SK-N-MC (cell line): Measurements from ENCODE around the gene PPP2R2C.

ENCODE experiments used
- EZH2 ChIP-seq: fragments of 200-600 bp; sonication (generic); IDR thresholded peaks from one replicate; pipeline ENCODE4 v1.6.1; 2017; ENCODE audit warnings: antibody characterized with exemption
- FOXP2 ChIP-seq: optimal IDR thresholded peaks from 2 replicates; pipeline ENCODE3; 2011; ENCODE audit warnings: mild to moderate bottlenecking, moderate library complexity; ENCODE audit not compliant: insufficient read depth; ENCODE audit errors: extremely low read length, control extremely low read depth
- POLR2AphosphoS5 ChIP-seq: IDR thresholded peaks from 2 replicates; pipeline ENCODE4 v1.6.1; 2012; ENCODE audit warnings: mild to moderate bottlenecking, low read depth, low read length, borderline replicate concordance

- TF ChIP-seq POLR2AphosphoS5 (no peak), EZH2 (no peak), FOXP2 (no peak)
Measured at GRCh38 chr4:6430927-6431326, 41.5 kb downstream of the PPP2R2C start.
